T47D (cell line): ENCODE data around the gene ARGLU1.

ENCODE experiments used
- DNase-seq, 2 experiments: peaks; one replicate each; pipeline versions ENCODE4 v3.0.0 to v3.0.0-alpha.2; 2011 to 2012; ENCODE audit warnings: low read depth in 1 of 2, low spot score in 1 of 2
- JUND ChIP-seq: IDR thresholded peaks from 2 replicates; pipeline ENCODE4 v1.6.1; 2012; ENCODE audit warnings: low read depth
- in situ Hi-C: cut with HindIII; loops from 2 replicates; pipeline ENCODE4 v1.10.0; 2016; ENCODE audit warnings: low sequenced_read_pairs, low pct_unique_long_range_greater_than_20kb

Gene ARGLU1

GRCh38 chr13:106533101-106533942 lies 34.6 kb downstream of the ARGLU1 start:
- TF ChIP-seq JUND: no peak
- in situ Hi-C loops: no loop called here
- DNase-seq: peak; percentile 45 to 71

- in situ Hi-C loops: no loop called here
- no peak for DNase-seq
- no peak for TF ChIP-seq JUND
Observed at GRCh38 chr13:106532111-106532929, 35.6 kb downstream of the ARGLU1 start.

- no peak for TF ChIP-seq JUND
- DNase-seq: no peak
- in situ Hi-C loops: no loop called here
Observed at GRCh38 chr13:106530980-106531481, 36.9 kb downstream of the ARGLU1 start.

GRCh38 chr13:106530171-106530851 lies 37.6 kb downstream of the ARGLU1 start:
- in situ Hi-C loops: no loop called here
- no peak for TF ChIP-seq JUND

GRCh38 chr13:106529415-106530170 lies 38.3 kb downstream of the ARGLU1 start:
- TF ChIP-seq JUND: no peak
- DNase-seq: no peak
- in situ Hi-C loops: no loop called here

More at GRCh38 chr13:106530171-106530851, 37.6 kb downstream of the ARGLU1 start:
- DNase-seq: peak; percentile 13 to 75

- in situ Hi-C loops: no loop called here
- no peak for DNase-seq
- TF ChIP-seq JUND: no peak
Observed at GRCh38 chr13:106528718-106529414, 39.1 kb downstream of the ARGLU1 start.

GRCh38 chr13:106527826-106528225 lies 40.1 kb downstream of the ARGLU1 start:
- DNase-seq: no peak
- in situ Hi-C loops: no loop called here
- TF ChIP-seq JUND: no peak

GRCh38 chr13:106527445-106527801 lies 40.5 kb downstream of the ARGLU1 start:
- DNase-seq: no peak
- in situ Hi-C loops: no loop called here
- TF ChIP-seq JUND: no peak

GRCh38 chr13:106526738-106527444 lies 41.0 kb downstream of the ARGLU1 start:
- no peak for TF ChIP-seq JUND
- in situ Hi-C loops: no loop called here
- DNase-seq: no peak

GRCh38 chr13:106525865-106526264 lies 42.1 kb downstream of the ARGLU1 start:
- no peak for TF ChIP-seq JUND
- no peak for DNase-seq
- in situ Hi-C loops: no loop called here

GRCh38 chr13:106524108-106524507 lies 43.8 kb downstream of the ARGLU1 start:
- in situ Hi-C loops: no loop called here

More at GRCh38 chr13:106524108-106524507, 43.8 kb downstream of the ARGLU1 start:
- TF ChIP-seq JUND: no peak
- DNase-seq: no peak
